ENCODE results near the gene SGK1. TPM values are rescaled to one million over a fixed set of nuclear protein-coding genes. Genes with fewer than 3 reads are reported as not detected.

The SGK1 gene
- total RNA-seq, 3 donors from 2014 or later = 104 to 459 (median 193) TPM

GRCh38 chr6:134254118-134254517 is 63.8 kb downstream of the SGK1 start:
- no peak overlapping the region for H3K27ac ChIP-seq
- no peaks in the 10 kb centered on the region for H3K9me3 ChIP-seq
- intact Hi-C loops (cut with DNase I; ENCODE audit: low total_unique reads) = no loop called here
- H3K27me3 ChIP-seq = no peaks in the 10 kb centered on the region
- H3K36me3 ChIP-seq = no peaks in the 10 kb centered on the region
- no peak overlapping the region for H3K4me3 ChIP-seq
- TF ChIP-seq POLR2AphosphoS5 (IDR thresholded peaks at IDR 0.05) (no peak), POLR2A (IDR thresholded peaks at IDR 0.05) (no peak), CTCF (IDR thresholded peaks at IDR 0.05) (no peak)
- DNase-seq (ENCODE audit: low spot score in 2 of 2) = no peak
- H3K4me1 ChIP-seq = no peaks in the 10 kb centered on the region

- H3K4me1 ChIP-seq = no peaks in the 10 kb centered on the region
- TF ChIP-seq CTCF (IDR thresholded peaks at IDR 0.05) (no peak), POLR2AphosphoS5 (IDR thresholded peaks at IDR 0.05) (no peak), POLR2A (IDR thresholded peaks at IDR 0.05) (no peak)
- H3K27me3 ChIP-seq = no peaks in the 10 kb centered on the region
- no peak overlapping the region for H3K27ac ChIP-seq
- H3K9me3 ChIP-seq = no peaks in the 10 kb centered on the region
- H3K36me3 ChIP-seq = no peaks in the 10 kb centered on the region
- H3K4me3 ChIP-seq = no peak overlapping the region
- intact Hi-C loops (cut with DNase I; ENCODE audit: low total_unique reads) = no loop called here
- peak in 1 of 2 donors; percentile 25 for DNase-seq (ENCODE audit: low spot score in 2 of 2)
Observed at GRCh38 chr6:134253681-134254080, 64.2 kb downstream of the SGK1 start.

GRCh38 chr6:134251320-134251719 is 66.6 kb downstream of the SGK1 start:
- no peaks in the 10 kb centered on the region for H3K27me3 ChIP-seq
- intact Hi-C loops (cut with DNase I; ENCODE audit: low total_unique reads) = no loop called here
- DNase-seq (ENCODE audit: low spot score in 2 of 2) = no peak
- H3K27ac ChIP-seq = no peak overlapping the region
- H3K4me1 ChIP-seq = no peaks in the 10 kb centered on the region
- TF ChIP-seq CTCF (IDR thresholded peaks at IDR 0.05) = no peak
- TF ChIP-seq POLR2A (IDR thresholded peaks at IDR 0.05) = no peak
- TF ChIP-seq POLR2AphosphoS5 (IDR thresholded peaks at IDR 0.05) = no peak
- H3K9me3 ChIP-seq = no peaks in the 10 kb centered on the region
- no peak overlapping the region for H3K4me3 ChIP-seq
- no peaks in the 10 kb centered on the region for H3K36me3 ChIP-seq

- TF ChIP-seq CTCF (IDR thresholded peaks at IDR 0.05) (no peak), POLR2AphosphoS5 (IDR thresholded peaks at IDR 0.05) (no peak), POLR2A (IDR thresholded peaks at IDR 0.05) (no peak)
Observed at GRCh38 chr6:134250776-134251175, 67.1 kb downstream of the SGK1 start.

GRCh38 chr6:134249759-134250602 is 67.9 kb downstream of the SGK1 start:
- no peak for DNase-seq (ENCODE audit: low spot score in 2 of 2)
- intact Hi-C loops (cut with DNase I; ENCODE audit: low total_unique reads) = no loop called here
- no peaks in the 10 kb centered on the region for H3K36me3 ChIP-seq
- no peaks in the 10 kb centered on the region for H3K9me3 ChIP-seq
- peak overlapping the region; percentile 34 to 41 for H3K27ac ChIP-seq
- H3K4me1 ChIP-seq = no peaks in the 10 kb centered on the region
- no peak overlapping the region for H3K4me3 ChIP-seq
- no peak for TF ChIP-seq POLR2A (IDR thresholded peaks at IDR 0.05)
- no peak for TF ChIP-seq CTCF (IDR thresholded peaks at IDR 0.05)
- no peak for TF ChIP-seq POLR2AphosphoS5 (IDR thresholded peaks at IDR 0.05)
- H3K27me3 ChIP-seq = no peaks in the 10 kb centered on the region

More at GRCh38 chr6:134250776-134251175, 67.1 kb downstream of the SGK1 start:
- no peak for DNase-seq (ENCODE audit: low spot score in 2 of 2)
- Histone ChIP-seq H3K36me3 (no peaks in the 10 kb centered on the region), H3K27ac (no peak overlapping the region), H3K4me3 (no peak overlapping the region), H3K9me3 (no peaks in the 10 kb centered on the region), H3K4me1 (no peaks in the 10 kb centered on the region), H3K27me3 (no peaks in the 10 kb centered on the region)
- intact Hi-C loops (cut with DNase I; ENCODE audit: low total_unique reads) = no loop called here

All from breast epithelium (tissue), 4 donors.